Kidney capillary endothelial cell (primary cell): ENCODE results near the gene INHBC.

Source experiments
- DNase-seq: peaks from one replicate; pipeline ENCODE4 v3.0.0-alpha.2; 2018; ENCODE audit warnings: low spot score

The INHBC gene

DNA sequence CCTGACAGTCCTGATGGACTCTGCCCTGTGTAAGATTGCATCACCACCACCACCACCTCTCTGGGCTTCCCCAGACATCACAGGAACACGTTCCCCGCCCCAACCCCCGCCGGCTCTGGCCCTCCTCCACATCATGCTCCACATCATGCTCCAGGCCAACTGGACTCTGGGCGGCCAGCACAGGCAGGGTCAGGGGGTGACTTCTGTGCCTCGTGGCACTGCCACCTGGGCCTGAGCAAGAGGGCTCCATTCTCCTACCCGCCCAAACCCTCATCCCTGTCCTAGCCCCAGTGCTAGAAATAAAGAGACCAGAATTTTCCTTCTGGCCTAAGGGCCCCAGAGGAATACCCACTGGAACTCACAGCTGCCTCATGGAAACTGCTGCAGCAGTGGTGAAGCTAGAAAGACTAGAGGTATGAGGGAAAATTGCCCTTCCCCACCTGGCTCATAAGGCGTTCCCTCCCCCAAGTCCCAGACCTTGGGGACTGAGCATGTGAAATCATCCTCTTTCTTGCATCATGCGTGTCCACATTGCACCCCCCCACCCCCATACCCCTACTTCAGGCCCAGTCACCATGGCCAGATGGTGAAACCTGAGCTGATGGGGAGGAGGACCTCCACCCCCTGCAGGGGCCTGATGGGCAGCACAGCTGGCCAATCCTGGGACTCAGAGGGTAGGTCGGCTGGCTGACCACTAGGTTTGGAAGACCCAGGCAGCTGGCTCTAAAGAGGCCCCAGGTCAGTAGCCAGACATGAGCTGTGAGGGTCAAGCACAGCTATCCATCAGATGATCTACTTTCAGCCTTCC, 20.2 kb downstream of the INHBC start, which contains the start of gene INHBE:
TSS of gene INHBE (plus strand) at position 742 of the 808 bp plus-strand sequence. CDS start 230 bp downstream, outside the sequence.
- no peak for DNase-seq

DNA sequence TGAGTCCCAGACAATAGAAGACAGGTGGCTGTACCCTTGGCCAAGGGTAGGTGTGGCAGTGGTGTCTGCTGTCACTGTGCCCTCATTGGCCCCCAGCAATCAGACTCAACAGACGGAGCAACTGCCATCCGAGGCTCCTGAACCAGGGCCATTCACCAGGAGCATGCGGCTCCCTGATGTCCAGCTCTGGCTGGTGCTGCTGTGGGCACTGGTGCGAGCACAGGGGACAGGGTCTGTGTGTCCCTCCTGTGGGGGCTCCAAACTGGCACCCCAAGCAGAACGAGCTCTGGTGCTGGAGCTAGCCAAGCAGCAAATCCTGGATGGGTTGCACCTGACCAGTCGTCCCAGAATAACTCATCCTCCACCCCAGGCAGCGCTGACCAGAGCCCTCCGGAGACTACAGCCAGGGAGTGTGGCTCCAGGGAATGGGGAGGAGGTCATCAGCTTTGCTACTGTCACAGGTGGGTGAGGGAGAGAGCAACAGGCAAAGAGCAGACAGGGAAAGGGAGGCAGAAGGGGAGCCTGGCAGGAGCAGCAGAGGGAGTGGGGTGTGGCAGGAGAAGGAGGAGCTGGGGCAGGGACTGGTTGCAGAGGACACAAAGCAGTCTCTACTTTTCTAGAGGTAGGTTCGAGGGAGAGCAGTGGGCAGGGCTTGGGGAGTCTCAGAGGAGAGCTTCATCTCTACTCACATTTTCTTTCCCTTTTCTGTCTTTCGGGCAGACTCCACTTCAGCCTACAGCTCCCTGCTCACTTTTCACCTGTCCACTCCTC, 21.0 kb downstream of the INHBC start:
- DNase-seq, result no peak

DNA sequence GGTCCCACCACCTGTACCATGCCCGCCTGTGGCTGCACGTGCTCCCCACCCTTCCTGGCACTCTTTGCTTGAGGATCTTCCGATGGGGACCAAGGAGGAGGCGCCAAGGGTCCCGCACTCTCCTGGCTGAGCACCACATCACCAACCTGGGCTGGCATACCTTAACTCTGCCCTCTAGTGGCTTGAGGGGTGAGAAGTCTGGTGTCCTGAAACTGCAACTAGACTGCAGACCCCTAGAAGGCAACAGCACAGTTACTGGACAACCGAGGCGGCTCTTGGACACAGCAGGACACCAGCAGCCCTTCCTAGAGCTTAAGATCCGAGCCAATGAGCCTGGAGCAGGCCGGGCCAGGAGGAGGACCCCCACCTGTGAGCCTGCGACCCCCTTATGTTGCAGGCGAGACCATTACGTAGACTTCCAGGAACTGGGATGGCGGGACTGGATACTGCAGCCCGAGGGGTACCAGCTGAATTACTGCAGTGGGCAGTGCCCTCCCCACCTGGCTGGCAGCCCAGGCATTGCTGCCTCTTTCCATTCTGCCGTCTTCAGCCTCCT, 21.6 kb downstream of the INHBC start:
- no peak for DNase-seq

DNA sequence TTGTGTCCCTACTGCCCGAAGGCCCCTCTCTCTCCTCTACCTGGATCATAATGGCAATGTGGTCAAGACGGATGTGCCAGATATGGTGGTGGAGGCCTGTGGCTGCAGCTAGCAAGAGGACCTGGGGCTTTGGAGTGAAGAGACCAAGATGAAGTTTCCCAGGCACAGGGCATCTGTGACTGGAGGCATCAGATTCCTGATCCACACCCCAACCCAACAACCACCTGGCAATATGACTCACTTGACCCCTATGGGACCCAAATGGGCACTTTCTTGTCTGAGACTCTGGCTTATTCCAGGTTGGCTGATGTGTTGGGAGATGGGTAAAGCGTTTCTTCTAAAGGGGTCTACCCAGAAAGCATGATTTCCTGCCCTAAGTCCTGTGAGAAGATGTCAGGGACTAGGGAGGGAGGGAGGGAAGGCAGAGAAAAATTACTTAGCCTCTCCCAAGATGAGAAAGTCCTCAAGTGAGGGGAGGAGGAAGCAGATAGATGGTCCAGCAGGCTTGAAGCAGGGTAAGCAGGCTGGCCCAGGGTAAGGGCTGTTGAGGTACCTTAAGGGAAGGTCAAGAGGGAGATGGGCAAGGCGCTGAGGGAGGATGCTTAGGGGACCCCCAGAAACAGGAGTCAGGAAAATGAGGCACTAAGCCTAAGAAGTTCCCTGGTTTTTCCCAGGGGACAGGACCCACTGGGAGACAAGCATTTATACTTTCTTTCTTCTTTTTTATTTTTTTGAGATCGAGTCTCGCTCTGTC, 22.3 kb downstream of the INHBC start:
- no peak for DNase-seq

DNA sequence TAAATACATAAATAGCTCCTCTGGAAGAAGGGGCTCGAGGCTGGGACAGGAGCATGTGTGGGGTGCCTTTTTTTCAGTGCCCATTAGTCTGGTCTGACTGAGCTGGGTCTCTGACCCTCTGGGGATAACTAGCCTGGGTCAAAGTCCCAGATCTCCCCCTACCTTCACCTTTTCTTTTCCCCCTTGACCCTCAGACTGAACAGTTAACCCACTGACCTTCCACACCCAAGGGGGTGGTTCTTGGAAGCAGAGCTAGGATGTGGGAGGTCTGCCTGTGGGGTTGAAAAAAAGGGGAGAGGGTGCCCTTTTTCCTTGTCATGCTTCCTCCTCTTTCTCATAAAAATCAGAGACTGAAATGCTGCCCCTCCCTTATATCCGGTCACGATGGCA, 24.1 kb downstream of the INHBC start:
- DNase-seq, result no peak

DNA sequence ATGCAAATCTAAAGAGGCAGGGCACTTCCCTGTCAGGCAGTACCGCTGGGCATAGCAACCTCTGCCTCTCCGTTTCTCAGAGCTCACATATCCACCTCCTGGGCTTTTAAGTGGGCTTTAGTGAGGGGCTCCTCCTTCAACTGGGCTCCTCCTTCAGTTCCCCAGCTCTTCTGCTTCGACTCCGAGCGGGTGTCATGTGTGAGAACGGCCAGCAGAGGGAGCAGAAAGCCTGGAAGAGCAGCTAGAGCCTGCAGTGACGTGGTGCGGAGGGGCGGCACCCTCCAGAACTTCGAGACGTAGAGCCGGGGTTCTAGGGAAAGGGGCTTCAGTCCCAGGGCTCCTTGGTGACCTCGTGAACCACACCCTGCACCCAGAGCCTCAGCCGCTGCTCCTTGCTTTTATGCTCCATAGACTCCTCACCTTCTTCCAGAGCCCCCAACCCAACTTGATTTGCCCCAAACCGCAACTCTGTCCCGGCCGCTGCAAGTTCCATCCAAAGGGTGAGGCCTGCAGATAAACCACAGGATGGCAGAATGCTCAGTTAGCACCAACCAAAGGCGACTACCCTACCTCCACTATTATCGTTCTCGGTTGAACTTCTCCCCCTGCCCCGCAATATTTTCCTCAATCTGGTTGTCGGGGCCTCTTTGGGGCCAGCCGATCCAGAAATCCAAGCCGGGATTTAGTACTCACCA, 24.6 kb downstream of the INHBC start:
- DNase-seq, result peak; percentile 95

DNA sequence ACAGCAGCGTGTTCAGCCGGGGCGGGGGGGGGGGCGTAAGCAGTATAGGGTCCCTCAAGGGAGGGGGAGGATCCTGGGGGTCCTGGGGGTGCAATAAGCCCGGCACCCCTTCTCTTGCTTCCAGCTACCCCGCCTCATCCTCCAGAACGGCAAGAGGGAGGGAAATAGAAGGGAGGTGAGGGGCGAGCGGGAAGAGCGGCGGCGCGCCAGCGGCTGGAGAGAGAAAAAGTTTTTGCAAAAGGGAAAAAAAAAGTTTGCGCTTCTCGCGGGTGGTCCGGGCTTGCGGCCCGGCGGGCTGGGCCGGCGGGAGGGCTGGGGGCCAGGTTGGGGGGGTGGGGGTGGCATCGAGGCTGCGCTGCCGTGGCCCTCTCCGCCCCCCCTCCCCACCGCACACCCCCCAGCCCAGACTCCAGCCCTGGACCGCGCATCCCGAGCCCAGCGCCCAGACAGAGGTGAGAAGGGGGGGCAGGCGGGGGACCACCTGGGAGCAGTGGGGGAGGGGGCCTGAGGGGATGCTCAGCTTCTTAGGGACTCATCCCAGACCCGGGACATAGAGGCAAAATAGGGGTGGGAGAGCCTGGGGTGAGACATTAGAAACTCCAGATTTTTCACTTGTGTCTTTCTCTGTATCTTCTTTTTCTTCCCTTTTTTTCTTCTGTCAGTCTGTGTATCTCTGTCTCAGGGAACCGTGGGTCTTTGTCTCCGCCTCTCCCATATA, 25.3 kb downstream of the INHBC start, which contains the start of gene GLI1:
TSS of gene GLI1 (plus strand) at position 36 of the 718 bp plus-strand sequence. CDS start 3,907 bp downstream, outside the sequence.
- no peak for DNase-seq

DNA sequence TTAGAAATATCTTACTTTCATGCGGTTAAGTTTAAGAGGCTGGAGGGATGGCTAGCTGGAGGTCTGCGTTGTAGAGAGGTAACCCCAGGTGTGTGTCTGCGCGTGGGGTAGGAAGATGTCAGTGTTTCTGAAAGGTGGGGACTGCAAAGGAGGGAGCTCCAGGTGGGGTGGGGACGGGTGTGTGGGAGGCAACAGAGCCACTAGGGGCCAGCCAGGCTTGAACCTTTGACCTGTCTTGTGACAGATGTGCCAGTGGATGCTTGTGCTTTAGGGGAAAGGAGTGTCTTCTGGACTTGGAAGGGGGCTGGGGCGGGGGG, 25.8 kb downstream of the INHBC start:
- DNase-seq, result no peak

DNA sequence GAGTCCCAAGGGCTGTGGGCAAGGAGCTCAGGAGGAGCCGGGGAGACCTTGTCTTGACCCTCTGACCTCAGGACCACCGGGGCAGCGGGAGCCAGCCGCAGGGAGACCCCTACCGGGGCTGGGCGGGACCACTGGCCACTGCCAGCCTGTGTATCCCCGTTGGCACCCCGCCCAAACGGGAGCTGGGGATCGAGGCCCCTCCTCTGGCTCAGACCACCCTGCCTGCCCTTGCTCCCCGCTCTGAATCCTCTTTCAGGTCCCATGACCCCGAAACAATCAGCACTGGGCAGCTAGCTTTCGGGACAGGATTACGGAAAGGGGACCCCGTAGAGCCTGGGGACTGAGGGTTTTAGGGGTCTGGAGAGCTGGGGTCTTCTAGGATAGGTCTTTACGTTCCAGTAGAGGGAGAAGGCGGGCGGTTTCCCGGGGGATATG, 26.3 kb downstream of the INHBC start:
- no peak for DNase-seq

DNA sequence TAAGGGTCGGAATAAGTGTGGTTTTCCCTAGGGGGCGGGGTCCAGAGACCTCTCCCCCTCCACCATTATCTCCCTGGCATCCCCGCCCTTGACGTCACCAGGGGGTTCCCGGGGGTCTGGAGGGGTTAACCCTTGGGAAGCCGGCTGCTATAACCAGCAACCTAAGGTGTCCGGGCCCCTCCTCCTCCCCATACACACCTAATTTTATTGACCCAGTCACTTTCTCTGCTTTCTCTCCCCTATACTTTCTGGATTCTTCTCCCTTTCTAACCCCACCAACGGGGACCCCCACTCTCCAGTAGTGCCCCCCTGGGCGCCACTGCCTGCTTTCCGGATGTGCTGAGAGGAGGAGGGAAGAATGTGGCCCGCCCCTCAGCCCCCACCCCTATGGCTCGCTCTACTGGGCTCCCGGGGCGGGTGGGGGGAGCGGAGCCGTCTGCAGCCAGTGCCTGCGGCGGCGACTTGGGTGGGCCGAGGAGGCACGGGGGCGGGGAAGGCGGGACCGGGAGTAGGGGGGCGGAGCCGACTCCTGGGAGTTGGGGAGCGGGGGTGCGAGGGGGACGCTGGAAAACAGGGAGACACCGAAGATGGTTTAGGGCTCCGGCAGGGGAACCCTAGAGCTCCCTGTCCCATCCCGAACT, 26.8 kb downstream of the INHBC start:
- no peak for DNase-seq

DNA sequence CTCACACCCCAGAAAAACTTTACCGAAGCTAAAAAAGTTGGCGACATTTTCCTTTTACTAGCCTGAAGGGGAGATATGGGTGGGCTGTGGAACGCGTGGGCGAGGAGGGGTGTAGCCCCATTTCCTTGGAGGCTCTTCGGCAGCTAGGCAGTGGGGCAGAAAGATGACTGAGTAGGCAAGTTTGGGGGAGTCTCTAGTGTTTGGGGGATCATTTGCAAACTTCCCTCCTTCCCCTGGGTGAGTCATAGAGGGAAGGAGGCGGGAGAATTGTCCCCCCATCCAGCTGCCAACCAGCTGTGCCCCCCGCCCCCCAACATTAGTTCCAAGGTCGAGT, 27.3 kb downstream of the INHBC start:
- DNase-seq, result no peak

DNA sequence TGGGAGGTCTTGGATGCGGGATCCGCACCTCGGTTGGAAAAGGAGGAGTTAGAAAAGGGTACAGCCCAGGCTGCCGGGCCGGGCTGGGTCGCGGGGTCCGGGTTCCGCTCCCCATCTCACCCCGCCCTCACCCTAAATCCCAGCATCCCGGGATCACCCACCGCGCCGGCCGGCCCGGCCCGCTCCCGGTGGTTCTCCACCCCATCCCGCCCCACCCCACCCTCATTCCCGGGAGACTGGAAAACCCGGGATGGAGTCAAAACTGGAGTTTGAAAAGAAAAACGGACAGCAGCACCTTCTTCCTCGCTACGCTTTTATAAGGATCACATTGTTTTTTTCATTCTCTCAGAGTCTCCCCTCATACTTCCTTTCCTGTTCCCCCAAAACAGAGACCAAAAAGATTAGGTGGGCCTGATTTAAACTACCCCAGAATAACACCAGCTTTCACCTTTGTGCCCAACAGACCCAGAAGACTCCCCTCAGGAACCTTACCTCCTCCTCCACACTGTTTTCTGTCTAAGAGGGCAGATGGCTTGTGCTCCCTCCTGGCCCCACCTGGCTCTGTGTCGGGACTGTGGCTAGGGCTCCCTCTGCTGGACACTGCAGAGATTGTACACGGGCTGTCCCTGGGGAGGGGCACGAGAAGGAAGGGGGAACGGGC, 27.8 kb downstream of the INHBC start:
- DNase-seq, result peak; percentile 67

DNA sequence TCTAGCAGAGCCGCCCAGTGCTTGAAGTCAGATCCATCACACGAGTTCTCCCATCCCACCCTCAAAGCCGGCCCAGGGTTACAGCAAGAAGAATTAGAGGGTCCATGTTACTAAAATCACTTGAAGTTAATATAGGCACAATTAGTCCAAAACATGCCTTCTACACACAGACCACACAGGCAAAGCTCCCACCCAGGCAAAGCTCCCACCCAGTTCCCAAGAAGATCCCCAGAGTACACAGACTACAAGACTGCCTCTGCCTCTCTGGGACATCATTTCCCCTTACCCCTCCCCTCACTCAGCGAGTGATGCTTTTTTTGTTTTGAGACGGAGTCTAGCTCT, 28.3 kb downstream of the INHBC start:
- no peak for DNase-seq

DNA sequence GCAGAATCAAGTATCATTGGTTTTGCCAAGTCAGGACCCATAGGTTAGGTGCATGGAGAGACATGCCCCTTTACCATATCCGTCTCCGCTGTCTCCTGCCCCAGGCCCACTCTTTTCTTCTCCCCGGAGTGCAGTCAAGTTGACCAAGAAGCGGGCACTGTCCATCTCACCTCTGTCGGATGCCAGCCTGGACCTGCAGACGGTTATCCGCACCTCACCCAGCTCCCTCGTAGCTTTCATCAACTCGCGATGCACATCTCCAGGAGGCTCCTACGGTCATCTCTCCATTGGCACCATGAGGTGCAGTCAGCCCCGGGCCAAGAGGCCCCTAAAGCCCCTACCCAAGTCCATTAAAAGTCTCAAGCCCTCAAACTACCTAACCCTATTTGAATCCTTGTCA, 30.0 kb downstream of the INHBC start:
- no peak for DNase-seq

DNA sequence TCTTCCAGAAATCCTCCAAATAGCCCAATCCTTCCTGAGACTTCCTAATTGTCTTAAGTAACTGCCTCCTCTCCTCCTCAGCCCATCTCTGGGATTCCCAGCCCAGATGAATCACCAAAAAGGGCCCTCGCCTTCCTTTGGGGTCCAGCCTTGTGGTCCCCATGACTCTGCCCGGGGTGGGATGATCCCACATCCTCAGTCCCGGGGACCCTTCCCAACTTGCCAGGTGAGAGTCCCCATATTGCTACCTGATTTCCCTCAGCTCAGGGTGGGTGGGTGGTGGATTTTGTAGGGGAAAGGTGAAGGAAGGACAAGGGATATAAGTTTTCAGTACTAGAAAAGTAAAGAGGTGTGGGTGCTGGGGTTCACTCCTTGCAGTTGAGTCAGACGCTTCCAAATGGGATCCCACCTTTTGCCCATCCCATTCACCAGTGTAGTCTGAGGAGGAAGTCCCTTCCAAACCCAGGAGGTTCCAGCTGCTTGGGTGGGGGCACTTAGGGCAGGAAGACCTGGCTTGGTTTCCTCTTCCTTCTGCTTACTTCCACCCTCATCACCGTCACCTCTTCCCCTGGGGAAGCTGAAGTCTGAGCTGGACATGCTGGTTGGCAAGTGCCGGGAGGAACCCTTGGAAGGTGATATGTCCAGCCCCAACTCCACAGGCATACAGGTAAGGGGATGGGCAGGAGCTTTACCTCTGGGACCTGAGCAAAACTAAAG, 30.6 kb downstream of the INHBC start:
- DNase-seq, result no peak

DNA sequence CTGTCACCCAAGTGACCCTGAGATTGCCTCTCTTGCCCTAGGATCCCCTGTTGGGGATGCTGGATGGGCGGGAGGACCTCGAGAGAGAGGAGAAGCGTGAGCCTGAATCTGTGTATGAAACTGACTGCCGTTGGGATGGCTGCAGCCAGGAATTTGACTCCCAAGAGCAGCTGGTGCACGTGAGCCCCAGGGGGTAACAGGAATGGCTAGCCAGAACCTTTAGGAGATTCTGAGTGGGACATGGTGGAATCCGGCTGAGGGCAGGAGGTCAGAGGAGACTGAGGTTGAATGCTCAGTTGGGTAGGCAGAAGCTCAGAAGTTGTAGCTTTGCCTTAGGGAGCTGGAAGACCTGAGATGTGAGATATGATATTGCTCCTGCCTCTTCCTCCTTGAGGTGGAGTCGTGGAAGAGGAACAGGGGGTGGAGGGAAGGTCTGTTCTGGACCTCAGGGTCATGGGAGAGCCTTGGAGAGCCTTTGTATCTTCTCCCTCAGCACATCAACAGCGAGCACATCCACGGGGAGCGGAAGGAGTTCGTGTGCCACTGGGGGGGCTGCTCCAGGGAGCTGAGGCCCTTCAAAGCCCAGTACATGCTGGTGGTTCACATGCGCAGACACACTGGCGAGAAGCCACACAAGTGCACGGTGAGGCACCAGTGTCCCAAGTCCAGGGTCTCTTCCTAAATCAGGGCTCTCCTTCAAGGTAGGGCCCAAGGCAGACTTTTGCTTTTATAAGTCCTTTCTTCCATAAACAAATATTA, 31.3 kb downstream of the INHBC start:
- DNase-seq, result no peak

DNA sequence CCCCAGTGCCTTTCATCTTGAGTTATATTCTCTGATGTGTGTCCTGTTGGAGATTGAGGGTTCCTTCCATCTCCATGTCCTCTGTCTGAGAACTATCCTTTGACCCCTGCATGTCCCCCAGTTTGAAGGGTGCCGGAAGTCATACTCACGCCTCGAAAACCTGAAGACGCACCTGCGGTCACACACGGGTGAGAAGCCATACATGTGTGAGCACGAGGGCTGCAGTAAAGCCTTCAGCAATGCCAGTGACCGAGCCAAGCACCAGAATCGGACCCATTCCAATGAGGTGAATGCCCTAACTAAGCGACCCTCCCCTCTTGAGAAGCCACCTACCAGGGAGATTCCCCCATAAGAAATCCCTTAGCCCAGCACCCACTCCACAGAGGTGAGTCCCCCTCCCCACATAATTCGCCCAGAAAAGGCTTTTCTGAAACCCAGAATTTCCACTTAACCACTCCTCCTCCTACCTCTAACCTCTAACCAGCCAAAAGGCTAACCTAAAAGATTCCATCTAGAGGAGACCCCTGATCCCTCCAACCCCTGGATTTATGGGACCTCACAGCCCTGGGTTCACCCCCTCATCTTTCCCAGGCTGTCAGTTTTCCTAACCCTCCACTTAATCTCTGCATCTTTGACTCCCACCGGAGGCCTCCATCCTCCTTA, 32.8 kb downstream of the INHBC start:
- no peak for DNase-seq

DNA sequence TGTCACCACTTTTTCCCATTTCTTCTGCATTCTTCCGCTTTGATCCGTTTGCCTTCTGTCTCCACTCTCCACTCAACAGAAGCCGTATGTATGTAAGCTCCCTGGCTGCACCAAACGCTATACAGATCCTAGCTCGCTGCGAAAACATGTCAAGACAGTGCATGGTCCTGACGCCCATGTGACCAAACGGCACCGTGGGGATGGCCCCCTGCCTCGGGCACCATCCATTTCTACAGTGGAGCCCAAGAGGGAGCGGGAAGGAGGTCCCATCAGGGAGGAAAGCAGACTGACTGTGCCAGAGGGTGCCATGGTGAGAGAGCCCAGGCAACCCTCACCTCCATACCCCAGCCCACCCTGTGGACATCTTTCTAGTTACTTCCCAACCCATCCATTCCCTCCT, 33.3 kb downstream of the INHBC start:
- no peak for DNase-seq
